Limb (tissue), 2 donors: ENCODE data around the gene PLA2G2D.
A peak's percentile ranks its signal among the peaks of the same experiment; 100 is the strongest.

Experiments
- DNase-seq, 2 donors: peaks; one replicate each; pipeline ENCODE4 v3.0.0-alpha.2; 2016; ENCODE audit errors: extremely low spot score in 2 of 2

The PLA2G2D gene, protein sequence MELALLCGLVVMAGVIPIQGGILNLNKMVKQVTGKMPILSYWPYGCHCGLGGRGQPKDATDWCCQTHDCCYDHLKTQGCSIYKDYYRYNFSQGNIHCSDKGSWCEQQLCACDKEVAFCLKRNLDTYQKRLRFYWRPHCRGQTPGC

DNA sequence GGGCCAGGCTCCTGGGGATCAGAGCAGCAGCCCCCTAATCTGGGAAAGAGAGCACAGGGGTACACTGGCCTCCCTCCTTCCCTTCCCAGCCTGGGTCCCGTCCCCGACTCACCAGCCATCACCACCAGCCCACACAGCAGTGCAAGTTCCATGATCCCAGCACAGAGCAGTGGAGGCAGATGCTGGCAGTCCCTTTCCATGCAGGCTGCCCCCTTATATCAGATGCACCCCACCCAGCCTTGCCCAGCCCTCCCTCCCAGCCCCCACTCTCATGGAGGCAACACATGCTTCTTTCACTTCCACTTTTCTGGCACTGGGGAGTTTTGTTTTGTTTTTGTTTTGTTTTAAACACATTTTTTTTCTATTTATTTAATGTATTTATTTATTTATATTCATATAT is at the start of gene PLA2G2D:
TSS of gene PLA2G2D (minus strand) at position 190 of the 400 bp plus-strand sequence. CDS start at position 152, 38 bp downstream.
- DNase-seq, result no peak

DNA sequence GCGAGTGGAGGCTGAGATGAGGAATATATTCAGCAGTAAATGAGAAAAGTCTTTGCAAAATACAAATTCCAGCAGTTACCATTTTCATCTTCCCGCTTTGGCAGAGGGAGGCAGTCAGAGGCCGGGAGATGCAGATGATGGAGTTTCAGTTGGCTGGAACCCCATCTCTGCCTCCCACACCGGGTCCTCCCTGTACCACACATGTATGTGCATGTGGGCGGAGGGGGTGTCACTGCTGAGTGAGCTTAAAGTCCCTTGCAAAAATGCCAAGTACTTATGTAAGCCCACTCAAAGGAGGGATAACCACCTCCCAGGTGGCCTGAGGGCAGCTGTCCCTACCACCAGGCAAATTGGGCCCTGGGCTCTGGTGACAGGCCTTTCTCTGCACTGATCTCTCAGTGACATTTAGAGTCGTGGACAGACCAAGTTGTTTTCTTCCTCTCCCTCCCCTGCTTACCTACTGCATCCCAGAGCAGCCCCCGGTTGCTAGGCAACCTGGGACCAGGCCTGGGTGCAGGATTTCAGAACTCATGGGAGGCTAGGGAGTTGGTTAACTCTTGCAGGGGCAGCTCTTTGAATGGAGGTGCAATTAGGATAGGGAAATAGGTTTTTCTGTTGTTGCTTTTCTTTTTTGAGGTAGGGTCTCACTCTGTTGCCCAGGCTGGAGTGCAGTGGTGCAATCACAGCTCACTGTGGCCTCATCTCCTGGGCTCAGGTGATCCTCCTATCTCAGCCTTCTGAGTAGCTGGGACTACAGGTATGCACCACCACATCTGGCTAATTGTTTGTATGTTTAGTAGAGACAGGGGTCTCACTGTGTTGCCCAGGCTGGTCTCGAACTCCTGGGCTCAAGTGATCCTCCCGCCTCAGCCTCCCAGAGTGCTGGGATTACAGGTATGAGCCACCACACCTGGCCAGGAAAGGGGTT is 49.5 kb upstream of the PLA2G2D start:
- DNase-seq, result no peak

DNA sequence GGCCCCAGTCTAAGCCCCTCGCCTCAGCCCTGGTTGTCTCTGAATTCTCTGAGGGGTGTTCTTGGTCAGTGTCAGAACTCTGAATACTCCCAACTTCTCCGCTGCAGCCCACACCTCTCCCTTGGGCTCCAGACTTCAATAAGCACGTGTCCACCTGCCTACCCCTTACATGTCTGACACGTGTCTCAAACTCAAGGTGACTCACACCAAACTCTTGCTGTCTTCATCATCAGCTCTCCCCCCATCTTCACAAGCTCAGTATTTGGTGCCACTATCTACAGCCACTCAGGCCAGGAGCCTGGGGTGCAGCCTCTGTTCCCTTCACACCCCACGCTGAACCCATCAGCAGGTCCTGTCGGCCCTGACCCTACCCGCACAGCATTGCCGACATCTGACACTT is 47.8 kb upstream of the PLA2G2D start:
- no peak for DNase-seq

DNA sequence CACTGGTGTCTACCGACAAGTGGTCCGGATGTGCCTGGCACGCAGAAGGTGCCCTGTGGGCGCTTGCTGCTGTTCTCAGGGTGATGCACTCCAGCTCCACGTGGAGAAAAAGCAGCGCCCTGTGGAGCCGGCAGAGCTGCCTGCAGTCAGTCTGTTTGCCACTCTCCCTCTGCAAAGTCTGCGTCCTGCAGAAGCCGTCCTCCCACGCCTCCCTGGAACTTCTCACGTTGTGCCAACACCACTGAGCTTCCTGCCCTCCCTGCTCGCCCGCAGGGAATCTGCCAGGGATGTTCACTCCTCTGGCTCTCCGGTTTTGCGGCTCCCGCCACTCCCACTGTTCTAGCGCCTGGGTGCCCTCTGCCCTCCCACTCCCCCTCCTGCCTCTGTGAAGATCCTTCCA is 46.7 kb upstream of the PLA2G2D start:
- DNase-seq, result no peak

DNA sequence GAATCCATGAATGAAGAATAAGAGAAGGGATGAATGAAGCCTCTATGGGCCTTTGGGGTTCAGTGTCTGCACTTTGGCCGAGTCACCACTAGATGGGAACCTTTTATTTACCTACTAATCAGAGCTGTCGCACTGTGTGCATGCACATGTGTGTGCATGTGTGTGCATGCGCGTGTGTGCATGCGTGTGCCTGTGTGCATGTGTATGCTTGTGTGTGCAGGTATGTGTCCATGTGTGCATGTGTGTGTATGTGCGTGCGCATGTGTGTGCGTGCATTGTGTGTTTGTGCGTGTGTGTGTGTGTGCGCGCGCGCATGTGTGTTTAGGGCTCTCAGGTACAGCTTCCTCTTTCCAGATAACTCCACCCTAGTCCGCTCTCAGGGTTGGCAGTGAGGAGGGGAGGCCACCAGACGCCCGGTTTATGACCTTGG is 46.2 kb upstream of the PLA2G2D start:
- DNase-seq, result no peak

DNA sequence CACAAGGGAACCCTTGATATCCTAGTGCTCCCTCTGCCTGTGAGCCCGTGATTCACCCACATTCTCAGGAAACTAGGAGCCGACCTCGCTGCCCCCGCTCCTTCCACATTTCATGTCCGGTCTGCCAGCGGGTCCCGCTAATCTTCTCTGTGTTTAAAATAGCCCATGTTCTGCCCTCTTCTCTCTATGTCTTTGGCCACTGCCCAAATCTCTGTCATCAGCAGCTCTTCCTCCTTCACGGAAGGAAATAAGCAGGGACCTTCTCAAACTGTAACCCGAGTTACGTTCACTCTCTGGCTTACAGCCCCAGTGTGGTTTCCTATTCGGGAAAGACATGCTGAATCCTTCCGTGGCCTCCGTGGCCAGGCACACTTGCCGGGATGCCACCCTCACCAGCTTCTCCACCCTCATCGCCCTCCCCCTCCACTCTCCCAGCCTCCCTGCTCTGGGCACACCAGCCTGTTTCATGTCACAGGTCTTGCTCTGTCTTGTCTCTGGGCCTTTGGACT is 45.4 kb upstream of the PLA2G2D start:
- no peak for DNase-seq

DNA sequence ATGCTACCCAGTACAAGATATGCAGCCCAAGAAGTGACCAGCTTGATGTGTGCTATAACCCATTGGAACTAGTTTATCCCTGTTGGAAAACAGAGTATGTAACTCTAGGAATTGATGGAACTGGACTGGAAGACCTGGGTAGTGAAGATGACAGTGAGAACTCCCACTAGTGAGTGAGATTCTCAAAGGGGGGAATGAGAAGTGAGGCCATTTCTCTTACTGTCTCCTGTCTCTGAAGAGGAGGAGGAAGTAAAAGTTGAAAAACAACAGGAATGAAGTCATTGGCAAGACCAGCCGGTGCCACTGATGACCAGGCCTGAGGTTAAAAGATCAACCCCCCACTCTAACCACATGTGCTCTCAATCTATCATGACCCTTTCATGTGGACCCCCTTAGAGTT is 40.7 kb upstream of the PLA2G2D start:
- no peak for DNase-seq

DNA sequence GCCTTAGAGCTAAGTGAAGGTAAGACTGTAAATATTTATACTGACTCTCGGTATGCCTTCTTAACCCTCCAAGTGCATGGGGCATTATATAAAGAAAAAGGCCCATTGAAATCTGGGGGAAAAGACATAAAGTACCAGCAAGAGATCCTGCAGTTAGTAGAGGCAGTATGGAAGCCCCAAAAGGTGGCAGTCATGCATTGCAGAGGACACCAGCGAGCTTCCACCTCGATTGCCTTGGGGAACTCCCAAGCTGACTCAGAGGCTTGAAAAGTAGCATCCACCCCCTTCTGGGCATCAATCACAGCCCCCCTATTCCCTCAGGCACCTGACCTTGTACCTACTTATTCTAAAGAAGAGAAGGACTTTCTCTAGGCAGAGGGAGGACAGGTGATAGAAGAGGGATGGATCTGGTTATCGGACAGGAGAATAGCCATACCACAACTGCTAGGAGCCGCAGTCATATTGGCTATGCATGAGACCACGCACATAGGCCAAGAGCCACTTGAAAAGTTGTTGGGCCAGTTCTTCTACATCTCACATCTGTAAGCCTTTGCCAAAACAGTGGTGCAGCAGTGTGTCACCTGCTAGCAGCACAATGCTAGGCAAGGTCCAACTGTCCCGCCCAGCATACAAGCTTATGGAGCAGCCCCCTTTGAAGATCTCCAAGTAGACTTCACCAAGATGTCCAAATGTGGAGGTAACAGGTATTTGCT is 39.2 kb upstream of the PLA2G2D start:
- DNase-seq, result no peak

DNA sequence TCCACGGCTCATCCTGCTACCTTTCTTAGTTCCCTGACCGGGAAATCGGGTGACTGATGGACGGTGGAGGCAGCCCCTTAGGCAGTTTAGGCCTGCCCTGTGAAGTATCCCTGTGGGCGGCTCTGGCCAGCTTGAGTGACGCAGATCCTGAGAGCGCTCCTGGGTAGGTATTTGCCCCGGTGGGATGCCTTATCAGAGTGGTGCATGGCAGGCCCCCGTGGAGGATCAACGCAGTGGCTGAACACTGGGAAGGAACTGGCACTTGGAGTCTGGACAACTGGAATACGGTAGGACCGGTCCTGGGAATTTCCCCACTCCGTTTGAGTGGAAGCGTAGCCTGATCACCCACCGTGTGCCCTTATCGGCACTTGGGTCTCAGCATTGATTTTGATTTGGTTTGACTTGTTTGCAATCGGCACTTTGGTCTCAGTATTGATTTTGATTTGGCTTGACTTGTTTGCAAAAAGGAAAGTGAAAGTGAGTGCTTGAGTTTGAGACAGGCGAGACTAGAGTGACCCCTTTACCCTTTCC is 35.0 kb upstream of the PLA2G2D start:
- DNase-seq, result no peak

DNA sequence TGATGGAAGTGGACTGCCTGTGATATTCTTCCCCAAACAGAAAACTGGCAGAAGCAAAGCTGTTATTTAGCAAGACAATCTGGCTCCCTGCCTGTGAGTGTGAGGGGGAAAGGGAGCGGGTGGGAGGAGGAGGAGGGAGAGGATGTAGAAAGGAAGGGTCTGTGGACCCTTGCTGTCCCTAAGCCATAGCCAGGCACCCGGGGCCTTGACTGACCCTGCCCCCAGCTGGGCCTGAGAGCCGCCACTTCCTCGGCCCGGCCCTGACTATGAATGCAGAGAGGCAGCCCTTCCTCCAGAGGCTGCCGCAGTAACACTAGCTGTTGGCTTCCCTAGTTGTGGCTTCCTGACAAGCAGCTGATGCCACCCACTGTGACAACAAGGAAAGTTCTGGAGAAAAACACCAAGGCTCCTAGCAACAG is 33.7 kb upstream of the PLA2G2D start:
- DNase-seq, result peak; percentile 8 to 52

DNA sequence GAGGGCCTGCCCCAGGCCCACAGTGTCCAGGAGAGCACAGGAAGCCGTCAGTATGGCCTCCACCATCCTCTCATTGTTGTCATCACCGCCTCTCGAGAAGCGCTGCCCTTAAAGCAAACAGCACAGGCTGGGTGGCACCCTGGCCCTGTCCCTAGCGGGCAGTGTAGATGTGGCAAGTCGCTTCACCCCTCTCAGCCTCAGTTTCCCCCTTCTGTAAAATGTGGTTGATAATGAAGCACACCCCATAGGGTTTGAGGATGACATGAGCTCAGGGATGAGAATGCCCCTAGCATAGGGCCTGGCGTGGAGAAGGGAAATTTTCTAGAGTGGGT is 33.2 kb upstream of the PLA2G2D start:
- DNase-seq, result no peak

DNA sequence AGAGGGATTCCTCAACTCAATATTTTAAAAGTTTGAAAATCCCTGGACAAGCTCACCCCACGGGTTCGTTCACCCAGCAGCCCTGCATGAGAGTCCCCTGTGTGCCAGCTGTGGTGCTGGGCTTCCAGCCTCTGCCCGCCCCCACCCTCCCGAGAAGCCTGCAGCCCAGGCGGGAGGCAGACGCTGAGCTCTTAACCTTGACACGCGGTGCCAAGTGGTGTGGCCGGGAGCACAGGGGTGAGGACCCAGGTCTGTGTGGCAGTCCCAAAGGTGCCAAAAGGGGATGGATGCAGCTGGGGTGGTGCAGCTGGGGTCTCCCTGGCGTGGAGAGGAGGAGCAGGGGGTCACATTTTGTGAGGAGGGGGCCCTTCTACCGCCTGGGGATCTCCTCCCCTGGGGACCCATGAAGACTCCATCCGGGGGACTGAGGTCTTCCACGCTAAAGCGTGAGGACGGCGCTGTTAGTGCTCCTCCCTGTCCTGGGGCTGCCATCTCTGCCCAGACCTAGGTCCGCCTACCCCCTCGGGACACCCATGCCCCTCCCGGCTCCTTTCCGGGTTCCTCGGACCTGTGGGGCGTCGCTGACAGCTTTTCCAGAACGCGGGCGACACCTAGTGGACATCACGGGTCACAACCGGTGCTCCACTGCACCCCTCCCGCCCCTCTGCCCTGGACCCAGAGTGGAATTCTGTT is 32.7 kb upstream of the PLA2G2D start:
- DNase-seq, result peak; percentile 80 to 88

DNA sequence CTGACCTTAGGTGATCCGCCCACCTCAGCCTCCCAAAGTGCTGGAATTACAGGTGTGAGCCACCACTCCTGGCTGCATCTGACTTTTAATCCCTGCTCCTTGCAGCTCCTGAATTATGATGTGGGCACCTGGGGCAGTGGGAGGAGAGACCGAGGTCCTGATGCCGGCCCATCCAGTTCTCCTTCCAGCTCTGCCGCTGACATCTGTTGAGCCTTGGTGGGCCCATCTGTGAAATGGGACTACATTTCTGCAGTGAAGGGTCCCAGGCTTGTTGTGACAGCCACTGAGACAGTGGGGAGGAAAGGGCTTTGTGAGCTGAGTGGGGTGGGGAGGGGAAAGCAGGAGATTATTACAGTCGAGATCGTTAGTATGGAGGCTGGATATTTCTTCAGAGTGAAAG is 31.6 kb upstream of the PLA2G2D start:
- no peak for DNase-seq

DNA sequence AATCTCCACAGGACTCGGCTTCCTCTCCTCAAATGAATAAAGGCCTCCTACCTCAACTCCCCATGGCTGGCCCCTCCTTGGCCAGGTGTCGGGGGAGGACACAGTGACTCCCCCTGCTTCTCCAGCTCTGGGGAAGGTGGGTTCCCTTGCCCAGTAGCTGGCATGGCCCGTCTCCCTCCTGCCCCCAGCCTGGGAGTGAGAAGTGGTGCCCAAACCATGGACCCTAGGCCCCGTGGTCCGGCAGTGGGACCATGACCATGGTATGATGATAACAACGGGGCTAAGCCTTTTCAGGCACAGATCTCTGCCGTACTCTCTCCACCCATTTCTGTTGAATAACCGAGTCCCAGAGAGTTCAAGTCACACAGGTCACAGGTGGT is 31.0 kb upstream of the PLA2G2D start:
- DNase-seq, result no peak

DNA sequence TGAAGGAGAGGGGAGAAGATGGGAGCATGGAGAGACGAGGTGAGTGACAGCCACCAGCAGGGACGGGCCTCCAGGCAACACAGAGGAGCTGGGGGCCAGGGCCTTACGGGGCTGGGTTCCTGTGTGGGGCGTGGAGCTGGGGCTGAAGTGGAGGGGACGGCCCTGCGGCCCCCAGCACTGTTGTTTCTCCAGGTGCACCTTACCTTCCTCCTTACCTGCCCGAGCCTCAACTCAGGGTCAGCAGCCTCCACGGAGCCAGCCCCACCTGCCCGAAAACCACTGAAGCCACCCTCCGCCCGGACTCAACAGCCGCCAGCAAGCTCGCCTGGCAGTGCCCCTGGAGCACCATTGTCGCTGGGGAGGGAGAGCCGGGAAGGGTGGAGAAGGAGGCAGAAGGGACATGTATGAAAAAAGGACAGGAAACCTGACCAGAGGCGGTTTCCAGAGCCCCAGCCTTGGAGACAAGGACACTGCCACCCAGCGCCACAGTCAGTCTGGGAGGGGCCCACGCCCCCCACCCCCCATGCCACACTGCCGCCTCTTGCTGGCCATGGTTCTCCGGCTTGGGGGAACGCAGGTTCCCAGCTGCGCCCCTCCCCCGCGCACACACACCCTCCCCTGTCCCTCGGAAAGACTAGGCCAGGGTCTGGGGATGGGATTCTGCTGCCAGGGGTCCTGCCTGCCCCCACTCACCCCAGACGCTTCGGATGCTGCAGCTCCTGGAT is 30.4 kb upstream of the PLA2G2D start:
- DNase-seq, result no peak

DNA sequence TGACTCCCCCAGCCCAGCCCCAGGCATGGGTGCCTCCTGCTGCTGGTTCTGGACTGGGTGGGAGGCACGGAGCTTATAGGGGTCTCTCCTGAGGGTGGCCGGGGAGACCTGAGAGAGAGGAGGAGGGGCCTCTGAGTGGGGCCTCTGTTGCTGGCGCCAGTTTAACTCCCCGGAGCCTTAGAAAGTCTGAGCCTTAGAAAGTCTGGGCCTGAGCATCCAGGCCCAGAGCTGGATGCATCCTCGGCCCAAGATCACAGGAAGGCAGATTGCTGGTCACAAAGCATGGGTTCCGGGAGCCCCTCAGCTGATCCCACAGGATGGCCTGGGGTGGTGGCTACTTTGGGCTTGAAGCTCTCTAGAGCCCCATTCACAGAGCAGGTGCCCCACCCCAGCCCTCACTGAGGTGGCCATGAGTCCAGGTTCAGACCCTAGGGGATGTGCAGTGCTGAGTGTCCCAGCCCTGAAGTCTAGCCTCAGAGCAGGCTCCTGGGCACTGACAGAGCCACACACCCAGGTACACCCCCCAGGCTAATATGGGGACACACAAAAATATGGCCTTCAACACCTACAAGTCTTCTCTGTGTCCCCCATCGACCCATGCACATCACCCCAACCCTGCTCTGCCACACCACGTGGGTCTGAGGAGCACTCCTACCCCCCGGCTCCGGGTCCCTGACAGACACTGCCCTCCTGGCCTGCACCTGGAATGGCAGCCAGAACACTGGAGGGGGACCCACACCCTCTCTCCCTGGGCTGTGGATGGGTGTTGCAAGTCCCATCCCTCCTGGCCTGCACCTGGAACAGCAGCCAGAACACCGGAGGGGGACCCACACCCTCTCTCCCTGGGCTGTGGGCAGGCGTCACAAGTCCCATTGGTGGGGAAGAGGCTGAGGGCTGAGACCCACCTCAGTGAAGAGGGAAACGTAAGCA is 29.5 kb upstream of the PLA2G2D start:
- no peak for DNase-seq

DNA sequence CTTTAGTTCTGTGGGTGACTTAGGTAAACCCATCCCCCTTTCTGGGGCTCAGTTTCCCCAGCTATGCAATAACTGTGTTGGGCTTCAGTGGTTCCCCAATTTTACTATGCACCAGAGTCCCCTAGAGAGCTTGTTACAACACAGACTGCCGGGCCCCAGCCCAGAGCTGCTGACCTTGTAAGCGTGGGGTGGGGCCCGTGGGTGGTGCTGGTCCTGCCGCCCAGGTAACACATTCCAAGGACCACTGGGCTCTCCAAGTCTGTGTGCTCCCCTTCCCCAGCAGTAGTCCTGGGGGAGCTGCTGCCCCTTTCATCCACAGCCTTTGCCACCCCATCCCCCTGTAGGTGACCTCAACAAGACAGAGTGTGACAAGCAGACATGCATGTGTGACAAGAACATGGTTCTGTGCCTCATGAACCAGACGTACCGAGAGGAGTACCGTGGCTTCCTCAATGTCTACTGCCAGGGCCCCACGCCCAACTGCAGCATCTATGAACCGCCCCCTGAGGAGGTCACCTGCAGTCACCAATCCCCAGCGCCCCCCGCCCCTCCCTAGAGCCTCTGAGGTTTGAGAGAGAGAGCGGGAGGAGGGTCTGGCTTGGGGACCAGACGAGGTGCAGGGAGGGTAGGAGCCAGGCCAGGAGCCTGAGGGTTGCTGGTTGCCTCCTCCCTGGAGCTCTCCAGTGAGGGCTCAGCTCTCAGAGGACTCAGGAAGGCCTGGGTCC is 28.7 kb upstream of the PLA2G2D start:
- no peak for DNase-seq

DNA sequence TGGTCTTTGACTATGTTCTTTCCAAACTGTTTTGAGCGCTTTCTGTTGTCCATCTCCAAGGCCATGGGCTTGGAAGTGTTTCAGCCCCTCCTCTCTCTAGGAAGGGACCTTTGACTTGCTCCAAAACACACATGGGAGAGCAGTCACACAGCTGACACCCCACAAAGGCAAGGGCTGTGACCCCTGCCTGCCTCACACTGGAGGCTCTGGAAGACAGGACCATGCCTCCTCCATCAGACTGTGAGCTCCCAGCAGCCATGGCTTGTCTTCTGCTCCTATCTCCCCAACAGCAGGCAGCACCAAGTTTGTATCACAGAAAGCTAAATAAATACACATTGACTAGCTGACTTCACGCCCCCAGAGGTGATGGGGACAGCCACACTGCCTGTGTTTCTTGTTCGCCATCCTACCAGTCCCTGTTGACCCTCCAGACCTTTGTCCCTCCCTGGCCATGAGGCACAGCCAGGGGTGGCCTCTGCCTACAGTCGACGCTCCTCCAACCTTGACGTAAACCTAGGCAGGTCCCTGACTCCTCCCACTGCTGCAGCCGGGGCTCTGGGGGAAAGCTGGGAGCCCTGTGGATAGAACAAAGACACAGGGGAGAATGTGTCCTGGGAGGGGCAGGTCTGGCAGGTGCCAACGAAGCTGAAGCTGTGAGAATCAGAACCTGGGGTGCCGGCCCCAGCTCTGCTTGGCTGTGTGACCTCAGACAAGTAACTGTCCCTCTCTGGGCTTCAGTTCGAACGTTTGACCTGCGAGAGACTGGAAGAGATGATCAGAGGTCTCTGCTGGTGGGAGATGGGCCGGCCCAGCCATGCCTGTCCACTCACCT is 24.6 kb upstream of the PLA2G2D start:
- no peak for DNase-seq
